DND-41 (cell line): ENCODE data around the gene XAB2.

ENCODE experiments used
- EZH2 ChIP-seq: IDR thresholded peaks from 3 replicates; pipeline ENCODE4 v1.6.1; 2012; ENCODE audit warnings: borderline replicate concordance, low read depth, mild to moderate bottlenecking, moderate library complexity, low read length, inconsistent platforms; ENCODE audit not compliant: severe bottlenecking
- TF ChIP-seq, protein P1 (sequence below): IDR thresholded peaks from 2 replicates; pipeline ENCODE4 v1.5.1; 2012; ENCODE audit warnings: borderline replicate concordance, low read length, moderate library complexity, mild to moderate bottlenecking; ENCODE audit not compliant: poor library complexity, severe bottlenecking; ENCODE audit errors: extremely low read depth

DNA sequence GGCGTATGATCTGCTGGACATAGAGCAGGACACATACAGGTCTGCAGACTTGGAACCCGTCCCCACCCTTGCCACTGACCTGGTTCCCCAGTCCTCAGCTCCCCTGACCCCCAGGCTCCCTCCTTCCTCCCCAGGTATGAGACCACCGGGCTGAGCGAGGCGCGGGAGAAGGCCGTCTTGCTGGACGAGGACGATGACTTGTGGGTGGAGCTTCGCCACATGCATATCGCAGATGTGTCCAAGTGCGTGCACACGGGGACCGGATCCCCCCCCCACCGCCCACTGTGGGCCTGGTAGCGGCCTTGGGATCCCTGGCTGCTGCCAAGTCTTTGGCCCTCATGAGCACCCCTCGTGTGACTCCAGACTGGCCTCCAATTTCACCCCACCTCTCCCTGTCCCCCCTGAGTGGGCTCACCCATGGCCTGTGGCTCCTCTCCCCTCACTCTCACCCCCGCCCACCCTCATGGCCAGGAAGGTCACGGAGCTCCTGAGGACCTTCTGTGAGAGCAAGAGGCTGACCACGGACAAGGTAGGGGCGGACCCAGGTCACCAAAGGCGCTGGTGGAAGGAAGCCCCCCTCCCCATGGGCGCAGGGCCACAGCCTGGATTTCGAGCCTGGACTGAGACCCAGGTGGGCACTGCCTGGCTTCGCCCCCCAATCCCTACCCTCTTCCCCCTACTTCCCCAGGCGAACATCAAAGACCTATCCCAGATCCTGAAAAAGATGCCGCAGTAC is 13.1 kb upstream of the XAB2 start:
- TF ChIP-seq, protein P1, sequence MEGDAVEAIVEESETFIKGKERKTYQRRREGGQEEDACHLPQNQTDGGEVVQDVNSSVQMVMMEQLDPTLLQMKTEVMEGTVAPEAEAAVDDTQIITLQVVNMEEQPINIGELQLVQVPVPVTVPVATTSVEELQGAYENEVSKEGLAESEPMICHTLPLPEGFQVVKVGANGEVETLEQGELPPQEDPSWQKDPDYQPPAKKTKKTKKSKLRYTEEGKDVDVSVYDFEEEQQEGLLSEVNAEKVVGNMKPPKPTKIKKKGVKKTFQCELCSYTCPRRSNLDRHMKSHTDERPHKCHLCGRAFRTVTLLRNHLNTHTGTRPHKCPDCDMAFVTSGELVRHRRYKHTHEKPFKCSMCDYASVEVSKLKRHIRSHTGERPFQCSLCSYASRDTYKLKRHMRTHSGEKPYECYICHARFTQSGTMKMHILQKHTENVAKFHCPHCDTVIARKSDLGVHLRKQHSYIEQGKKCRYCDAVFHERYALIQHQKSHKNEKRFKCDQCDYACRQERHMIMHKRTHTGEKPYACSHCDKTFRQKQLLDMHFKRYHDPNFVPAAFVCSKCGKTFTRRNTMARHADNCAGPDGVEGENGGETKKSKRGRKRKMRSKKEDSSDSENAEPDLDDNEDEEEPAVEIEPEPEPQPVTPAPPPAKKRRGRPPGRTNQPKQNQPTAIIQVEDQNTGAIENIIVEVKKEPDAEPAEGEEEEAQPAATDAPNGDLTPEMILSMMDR: no peak
- no peak for TF ChIP-seq EZH2
